B cell (primary cell): ENCODE results near the gene ZNF438. TPM values are rescaled to one million over a fixed set of nuclear protein-coding genes. Genes with fewer than 3 reads are reported as not detected.

Source experiments
- ATAC-seq: fragments of 200-7000 bp; cut with Tn5 transposase; one replicate; pipeline ENCODE4 v1.10.0; 2021; ENCODE audit warnings: low read depth, mild to moderate bottlenecking, moderate number of reproducible peaks, moderate library complexity
- CTCF ChIA-PET: fragments of 350-600 bp; sonication (Branson Sonifier 250); formaldehyde crosslinking; loops from one replicate; lab custom pipeline; 2021; ENCODE audit warnings: antibody characterized with exemption, inconsistent platforms; lab: Charles Lee
- POLR2A ChIA-PET: fragments of 350-600 bp; sonication (Branson Sonifier 250); formaldehyde crosslinking; loops from one replicate; lab custom pipeline; 2021; ENCODE audit warnings: antibody characterized with exemption; lab: Charles Lee
- DNase-seq: peaks from one replicate; pipeline ENCODE4 v3.0.0; 2013
- H2AFZ ChIP-seq: 2 replicates; pipeline ENCODE4 v1.6.1; 2012; ENCODE audit warnings: mild to moderate bottlenecking, low read depth, low read length; ENCODE audit not compliant: insufficient read depth, poor library complexity, severe bottlenecking
- H3K27ac ChIP-seq, 2 donors: 1 replicate in 1 of 2; 2 replicates in 1 of 2; pipeline ENCODE4 v1.5.1; 2012 to 2013; ENCODE audit warnings: low read length in 2 of 2, mild to moderate bottlenecking in 2 of 2, moderate library complexity in 1 of 2
- H3K27me3 ChIP-seq, 4 experiments: fragments of 200-600 bp in 1 of 4; sonication (generic) in 1 of 4; replicated peaks in 1 of 4; 1 replicate in 2 of 4; 2 replicates in 2 of 4; pipeline versions ENCODE4 v1.6.1 to v1.7.0; 2013 to 2016; ENCODE audit warnings: low read length in 3 of 4, mild to moderate bottlenecking in 2 of 4, mixed read lengths in 1 of 4, moderate library complexity in 1 of 4; ENCODE audit not compliant: insufficient read depth in 4 of 4, control insufficient read depth in 3 of 4; ENCODE audit errors: control extremely low read depth in 1 of 4
- H3K36me3 ChIP-seq, 2 experiments: replicated peaks in 1 of 2; 1 replicate in 1 of 2; 2 replicates in 1 of 2; pipeline versions ENCODE4 v1.6.1 to v1.7.1; 2013; ENCODE audit warnings: low read length in 1 of 2; ENCODE audit not compliant: insufficient read depth in 2 of 2, control insufficient read depth in 1 of 2; ENCODE audit errors: control extremely low read depth in 1 of 2, extremely low read depth in 1 of 2
- H3K4me1 ChIP-seq, 2 donors: fragments of 200-600 bp in 1 of 2; sonication (generic) in 1 of 2; 1 replicate in 1 of 2; 2 replicates in 1 of 2; pipeline versions ENCODE4 v1.5.1 to v1.6.1; 2013 to 2017; ENCODE audit warnings: low read length in 2 of 2; ENCODE audit not compliant: control insufficient read depth in 2 of 2, insufficient read depth in 2 of 2
- H3K4me2 ChIP-seq: replicated peaks from 2 replicates; pipeline ENCODE3; 2012; ENCODE audit warnings: mild to moderate bottlenecking, low read depth, low read length; ENCODE audit not compliant: poor library complexity, severe bottlenecking
- H3K4me3 ChIP-seq, 5 experiments: fragments of 200-600 bp in 1 of 5; sonication (generic) in 1 of 5; 1 replicate in 3 of 5; 2 replicates in 2 of 5; pipeline versions ENCODE4 v1.5.1 to v1.7.0; 2011 to 2016; ENCODE audit warnings: low read length in 4 of 5, mild to moderate bottlenecking in 4 of 5, low read depth in 2 of 5, control low read depth in 1 of 5, moderate library complexity in 1 of 5; ENCODE audit not compliant: insufficient read depth in 1 of 5; ENCODE audit errors: control extremely low read depth in 1 of 5, extremely low read depth in 1 of 5
- H3K79me2 ChIP-seq: fragments of 200-600 bp; sonication (generic); one replicate; pipeline ENCODE4 v1.6.0; 2016; ENCODE audit warnings: low read length; ENCODE audit not compliant: control insufficient read depth, insufficient read depth
- H3K9ac ChIP-seq: fragments of 200-600 bp; sonication (generic); 2 replicates; pipeline ENCODE4 v1.6.1; 2017; ENCODE audit warnings: mild to moderate bottlenecking, low read length, moderate library complexity
- H3K9me3 ChIP-seq, 3 donors: one replicate each; pipeline versions ENCODE4 v1.6.1 to v1.7.1; 2013; ENCODE audit warnings: low read length in 2 of 3; ENCODE audit not compliant: control insufficient read depth in 2 of 3, insufficient read depth in 1 of 3; ENCODE audit errors: control extremely low read depth in 1 of 3
- H4K20me1 ChIP-seq: 2 replicates; pipeline ENCODE4 v1.6.0; 2012; ENCODE audit warnings: mild to moderate bottlenecking, low read length; ENCODE audit not compliant: insufficient read depth, control insufficient read depth, poor library complexity, severe bottlenecking
- H3K27ac Mint-ChIP-seq: one replicate; pipeline ENCODE4 v1.8.0; 2021; ENCODE audit warnings: mixed read lengths
- H3K27me3 Mint-ChIP-seq: one replicate; pipeline ENCODE4 v1.8.0; 2021; ENCODE audit warnings: mixed read lengths
- H3K4me1 Mint-ChIP-seq: one replicate; pipeline ENCODE4 v1.8.0; 2021; ENCODE audit warnings: mixed read lengths
- H3K4me3 Mint-ChIP-seq: one replicate; pipeline ENCODE4 v1.8.0; 2021; ENCODE audit warnings: mixed read lengths
- H3K9me3 Mint-ChIP-seq: one replicate; pipeline ENCODE4 v1.8.0; 2022; ENCODE audit warnings: mixed read lengths; ENCODE audit not compliant: insufficient read depth
- EZH2 ChIP-seq: IDR thresholded peaks from 2 replicates; pipeline ENCODE4 v1.6.1; 2012; ENCODE audit warnings: borderline replicate concordance, low read depth, mild to moderate bottlenecking, moderate library complexity, low read length; ENCODE audit not compliant: insufficient read depth, poor library complexity, severe bottlenecking
- WGBS: methylation state at CpG from one replicate; pipeline ENCODE4 v1.1.5; 2013; ENCODE audit warnings: missing lambda C conversion rate; ENCODE audit not compliant: insufficient coverage; 5-methylcytosine and 5-hydroxymethylcytosine counted together
- intact Hi-C: fragments of 100-400 bp; cut with micrococcal nuclease; formaldehyde crosslinking; loops from one replicate; pipeline ENCODE4 v1.10.0; 2022
- polyA plus RNA-seq: library from polyadenylated mRNA; depleted of rRNA; stranded (reverse); fragments of >200 nt; gene quantifications from 2 replicates; pipeline ENCODE4 v1.2.3, GENCODE V29; 2012
- total RNA-seq, 2 donors: library from RNA; stranded (reverse); fragments of 120-200 nt in 1 of 2; gene quantifications; 1 replicate in 1 of 2; 2 replicates in 1 of 2; pipeline versions ENCODE4 v1.2.3 to v1.2.4, GENCODE V29; 2013 to 2022
- TF ChIP-seq, protein P1 (sequence below): fragments of 200-600 bp; IDR thresholded peaks from one replicate; pipeline ENCODE4 v1.8.0; 2022; ENCODE audit warnings: antibody characterized with exemption, mild to moderate bottlenecking

Gene ZNF438
- total and polyA plus RNA-seq, 2 donors (not counting 1 experiment from before 2014, with no cell fraction given): 2.0 to 3.7 TPM

- Histone ChIP-seq H3K4me3 (no peak overlapping the region), H3K27ac (no peak overlapping the region), H4K20me1 (no peaks in the 10 kb centered on the region), H3K36me3 (no peaks in the 10 kb centered on the region), H3K27me3 (no peaks in the 10 kb centered on the region), H3K9ac (no peak overlapping the region), H3K4me1 (no peaks in the 10 kb centered on the region), H2AFZ (no peak overlapping the region), H3K79me2 (no peaks in the 10 kb centered on the region), H3K9me3 (peaks cover 0 to 2% (median 0%) of the 10 kb centered on the region in 3 donors), H3K4me2 (no peak overlapping the region)
- no peak overlapping the region for H3K4me3 Mint-ChIP-seq
- no peak for ATAC-seq
- intact Hi-C loops: no loop called here
- no peaks in the 10 kb centered on the region for H3K27me3 Mint-ChIP-seq
- WGBS: 100% methylated on average over 1 of the region's 4 CpGs
- ChIA-PET POLR2A (no interaction called here), CTCF (no interaction called here)
- TF ChIP-seq EZH2: no peak
- TF ChIP-seq, protein P1, sequence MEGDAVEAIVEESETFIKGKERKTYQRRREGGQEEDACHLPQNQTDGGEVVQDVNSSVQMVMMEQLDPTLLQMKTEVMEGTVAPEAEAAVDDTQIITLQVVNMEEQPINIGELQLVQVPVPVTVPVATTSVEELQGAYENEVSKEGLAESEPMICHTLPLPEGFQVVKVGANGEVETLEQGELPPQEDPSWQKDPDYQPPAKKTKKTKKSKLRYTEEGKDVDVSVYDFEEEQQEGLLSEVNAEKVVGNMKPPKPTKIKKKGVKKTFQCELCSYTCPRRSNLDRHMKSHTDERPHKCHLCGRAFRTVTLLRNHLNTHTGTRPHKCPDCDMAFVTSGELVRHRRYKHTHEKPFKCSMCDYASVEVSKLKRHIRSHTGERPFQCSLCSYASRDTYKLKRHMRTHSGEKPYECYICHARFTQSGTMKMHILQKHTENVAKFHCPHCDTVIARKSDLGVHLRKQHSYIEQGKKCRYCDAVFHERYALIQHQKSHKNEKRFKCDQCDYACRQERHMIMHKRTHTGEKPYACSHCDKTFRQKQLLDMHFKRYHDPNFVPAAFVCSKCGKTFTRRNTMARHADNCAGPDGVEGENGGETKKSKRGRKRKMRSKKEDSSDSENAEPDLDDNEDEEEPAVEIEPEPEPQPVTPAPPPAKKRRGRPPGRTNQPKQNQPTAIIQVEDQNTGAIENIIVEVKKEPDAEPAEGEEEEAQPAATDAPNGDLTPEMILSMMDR: no peak
- H3K4me1 Mint-ChIP-seq: no peaks in the 10 kb centered on the region
- DNase-seq: no peak
- no peak overlapping the region for H3K27ac Mint-ChIP-seq
- H3K9me3 Mint-ChIP-seq: no peaks in the 10 kb centered on the region
Measured at GRCh38 chr10:30944005-30944404, 87.7 kb downstream of the ZNF438 start.

- ATAC-seq (no peak), DNase-seq (no peak)
- no peak overlapping the region for H3K27ac ChIP-seq
- no peak overlapping the region for H3K4me2 ChIP-seq
- H3K27me3 ChIP-seq: no peaks in the 10 kb centered on the region
- no peaks in the 10 kb centered on the region for H3K36me3 ChIP-seq
- ChIA-PET POLR2A (no interaction called here), CTCF (no interaction called here)
- H3K27ac Mint-ChIP-seq: no peak overlapping the region
- H3K27me3 Mint-ChIP-seq: no peaks in the 10 kb centered on the region
- H3K79me2 ChIP-seq: no peaks in the 10 kb centered on the region
- H3K4me3 ChIP-seq: no peak overlapping the region
- no peak for TF ChIP-seq EZH2
- TF ChIP-seq, protein P1: no peak
- no peak overlapping the region for H3K9ac ChIP-seq
- no peaks in the 10 kb centered on the region for H4K20me1 ChIP-seq
- no peaks in the 10 kb centered on the region for H3K9me3 Mint-ChIP-seq
- H3K4me1 ChIP-seq: no peaks in the 10 kb centered on the region
- intact Hi-C loops: no loop called here
- no peak overlapping the region for H2AFZ ChIP-seq
- H3K4me1 Mint-ChIP-seq: no peaks in the 10 kb centered on the region
- peaks cover 0 to 2% (median 0%) of the 10 kb centered on the region in 3 donors for H3K9me3 ChIP-seq
- no peak overlapping the region for H3K4me3 Mint-ChIP-seq
Measured at GRCh38 chr10:30943451-30943850, 88.2 kb downstream of the ZNF438 start.
